Bronchial epithelial cell (primary cell): Measurements from ENCODE around the gene PARD6G. TPM values are rescaled to one million over a fixed set of nuclear protein-coding genes. Genes with fewer than 3 reads are reported as not detected.

ENCODE experiments used
- DNase-seq: peaks from one replicate; pipeline ENCODE4 v3.0.0-alpha.2; 2010; ENCODE audit warnings: low read depth
- FAIRE-seq: peaks from 2 replicates; lab custom pipeline; 2011; peaks lifted over from hg19 to GRCh38; lab: Jason Lieb, UNC
- H3K27me3 ChIP-seq: 2 replicates; pipeline ENCODE4 v1.5.1; 2011; ENCODE audit warnings: low read length; ENCODE audit not compliant: control insufficient read depth, insufficient read depth
- H3K36me3 ChIP-seq: 2 replicates; pipeline ENCODE4 v1.5.1; 2011; ENCODE audit warnings: low read length; ENCODE audit not compliant: control insufficient read depth, insufficient read depth
- H3K4me3 ChIP-seq: 2 replicates; pipeline ENCODE4 v1.5.1; 2011; ENCODE audit warnings: mild to moderate bottlenecking, low read depth, low read length, control low read depth
- total RNA-seq: library from RNA; depleted of rRNA; stranded (reverse); fragments of >200 nt; gene quantifications from 2 replicates; pipeline ENCODE4 v1.2.1, GENCODE V29; 2014
- TF ChIP-seq, protein P1 (sequence below): IDR thresholded peaks from 2 replicates; pipeline ENCODE4 v1.5.1; 2011; ENCODE audit warnings: mild to moderate bottlenecking, moderate library complexity, low read length, control low read depth, inconsistent platforms; ENCODE audit not compliant: insufficient read depth, severe bottlenecking

The PARD6G gene
- total RNA-seq, 1 donor from 2014 or later: 13.2 TPM

- Histone ChIP-seq H3K27me3 (no peaks in the 10 kb centered on the region), H3K4me3 (no peak overlapping the region), H3K36me3 (peaks cover 11% of the 10 kb centered on the region)
- TF ChIP-seq, protein P1, sequence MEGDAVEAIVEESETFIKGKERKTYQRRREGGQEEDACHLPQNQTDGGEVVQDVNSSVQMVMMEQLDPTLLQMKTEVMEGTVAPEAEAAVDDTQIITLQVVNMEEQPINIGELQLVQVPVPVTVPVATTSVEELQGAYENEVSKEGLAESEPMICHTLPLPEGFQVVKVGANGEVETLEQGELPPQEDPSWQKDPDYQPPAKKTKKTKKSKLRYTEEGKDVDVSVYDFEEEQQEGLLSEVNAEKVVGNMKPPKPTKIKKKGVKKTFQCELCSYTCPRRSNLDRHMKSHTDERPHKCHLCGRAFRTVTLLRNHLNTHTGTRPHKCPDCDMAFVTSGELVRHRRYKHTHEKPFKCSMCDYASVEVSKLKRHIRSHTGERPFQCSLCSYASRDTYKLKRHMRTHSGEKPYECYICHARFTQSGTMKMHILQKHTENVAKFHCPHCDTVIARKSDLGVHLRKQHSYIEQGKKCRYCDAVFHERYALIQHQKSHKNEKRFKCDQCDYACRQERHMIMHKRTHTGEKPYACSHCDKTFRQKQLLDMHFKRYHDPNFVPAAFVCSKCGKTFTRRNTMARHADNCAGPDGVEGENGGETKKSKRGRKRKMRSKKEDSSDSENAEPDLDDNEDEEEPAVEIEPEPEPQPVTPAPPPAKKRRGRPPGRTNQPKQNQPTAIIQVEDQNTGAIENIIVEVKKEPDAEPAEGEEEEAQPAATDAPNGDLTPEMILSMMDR: peak; percentile 81
- peak; percentile 71 for DNase-seq
- no peak for FAIRE-seq
Measured at GRCh38 chr18:80157708-80158343, 89.5 kb downstream of the PARD6G start.

GRCh38 chr18:80154293-80154692 is 93.0 kb downstream of the PARD6G start:
- Histone ChIP-seq H3K4me3 (no peak overlapping the region), H3K27me3 (no peaks in the 10 kb centered on the region), H3K36me3 (peaks cover 7% of the 10 kb centered on the region)
- DNase-seq (peak; percentile 32), FAIRE-seq (no peak)
- TF ChIP-seq, protein P1: peak; percentile 65

- FAIRE-seq: no peak
- H3K27me3 ChIP-seq: no peaks in the 10 kb centered on the region
- no peak overlapping the region for H3K4me3 ChIP-seq
- DNase-seq: no peak
- H3K36me3 ChIP-seq: no peaks in the 10 kb centered on the region
- TF ChIP-seq, protein P1: no peak
Measured at GRCh38 chr18:80149667-80150066, 97.6 kb downstream of the PARD6G start.

DNA sequence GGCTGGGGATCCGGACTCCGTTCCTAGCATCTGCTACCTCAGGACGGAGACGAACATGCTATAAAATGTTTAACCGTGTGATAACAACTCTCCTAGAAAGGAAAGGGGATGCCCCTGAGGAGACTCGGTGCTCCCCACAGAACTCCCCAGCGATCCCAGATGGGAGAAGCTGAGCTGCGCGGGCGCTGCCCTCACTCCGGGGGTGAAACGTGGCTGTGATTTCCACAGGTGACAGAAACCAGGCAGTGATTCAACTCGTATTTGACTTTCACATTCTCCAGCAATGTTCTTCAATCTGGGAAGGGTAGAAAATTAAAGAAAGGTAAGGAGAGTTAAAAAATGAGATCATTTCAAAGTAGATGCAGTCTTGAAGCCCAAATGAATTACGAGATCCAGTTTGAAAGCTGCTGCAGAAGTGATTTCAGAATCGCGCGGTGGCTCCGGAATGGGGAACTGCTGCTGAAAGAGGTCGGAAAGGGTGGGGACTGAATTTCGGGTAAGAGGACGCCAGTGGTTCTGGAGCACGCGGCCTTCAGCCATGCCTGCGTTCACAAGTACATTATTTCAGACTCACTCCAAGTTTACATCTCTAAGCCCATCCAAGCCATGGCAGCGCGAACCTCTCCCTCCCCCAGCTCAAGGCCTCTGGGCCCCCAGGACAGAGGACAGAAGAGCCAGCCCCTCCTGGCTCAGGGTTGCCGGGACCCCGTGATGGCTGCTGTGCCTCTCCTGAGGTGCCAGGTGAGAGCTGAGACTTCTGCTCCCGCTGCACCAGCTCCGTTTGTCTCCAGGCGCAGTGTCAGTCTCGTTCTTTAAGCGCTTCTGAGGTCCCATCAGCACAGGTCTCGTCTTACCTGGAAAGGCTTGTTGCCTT is 98.8 kb downstream of the PARD6G start:
- Histone ChIP-seq H3K36me3 (no peaks in the 10 kb centered on the region), H3K4me3 (peak overlapping the region; percentile 42), H3K27me3 (no peaks in the 10 kb centered on the region)
- TF ChIP-seq, protein P1: no peak
- no peak for DNase-seq
- FAIRE-seq: no peak

DNA sequence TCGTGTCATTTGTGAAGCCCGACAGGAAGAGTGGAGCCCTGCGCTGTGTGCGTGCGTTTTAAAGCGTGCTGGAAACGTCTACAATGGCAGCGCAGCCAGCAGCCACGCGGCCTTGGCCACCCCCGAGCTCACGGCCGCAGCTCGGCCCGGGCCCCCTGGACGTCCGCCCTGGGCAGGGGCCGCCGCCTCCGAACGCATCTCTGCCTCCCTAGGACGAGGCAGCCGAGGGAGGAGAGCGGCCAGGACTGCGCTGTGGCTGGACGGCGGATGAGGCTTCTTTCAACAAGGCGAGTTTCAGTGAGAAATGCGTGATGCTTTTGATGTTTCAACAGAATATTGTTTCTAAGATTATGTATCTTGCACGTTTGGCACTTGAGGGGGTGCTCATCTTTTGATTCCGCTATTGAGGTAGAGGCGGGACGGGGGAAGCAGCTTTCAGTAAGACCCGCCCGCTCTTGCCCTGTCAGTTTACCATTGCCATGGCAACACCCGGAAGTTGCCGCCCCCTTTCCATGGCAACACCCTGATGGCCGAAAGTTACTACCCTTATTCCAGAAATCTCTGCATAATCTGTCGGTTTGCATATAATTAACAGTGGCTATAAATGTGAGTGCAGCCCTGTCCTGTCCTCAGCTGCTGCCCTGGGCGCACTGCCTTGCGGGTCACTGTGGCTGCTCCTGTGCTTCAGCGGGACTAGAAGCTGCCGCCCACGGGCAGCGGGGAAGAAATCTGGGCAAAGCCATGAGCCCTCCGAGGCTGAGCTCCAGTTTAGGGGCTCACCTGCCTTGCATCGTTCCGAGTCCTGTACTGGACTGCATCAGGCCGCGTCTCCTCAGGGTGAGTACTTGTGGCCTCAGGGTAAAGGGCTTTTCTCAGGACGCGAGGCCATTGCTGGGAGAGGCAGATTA is 99.6 kb downstream of the PARD6G start:
- no peaks in the 10 kb centered on the region for H3K36me3 ChIP-seq
- no peak for FAIRE-seq
- DNase-seq: peak; percentile 66
- H3K4me3 ChIP-seq: peak overlapping the region; percentile 42
- TF ChIP-seq, protein P1: no peak
- no peaks in the 10 kb centered on the region for H3K27me3 ChIP-seq
